ENCODE data around the gene IFT80. TPM values are rescaled to one million over a fixed set of nuclear protein-coding genes. Genes with fewer than 3 reads are reported as not detected.

IFT80 gene
- total and polyA plus RNA-seq, 2 experiments from 2014 or later: 14.1 to 33.0 TPM

DNA sequence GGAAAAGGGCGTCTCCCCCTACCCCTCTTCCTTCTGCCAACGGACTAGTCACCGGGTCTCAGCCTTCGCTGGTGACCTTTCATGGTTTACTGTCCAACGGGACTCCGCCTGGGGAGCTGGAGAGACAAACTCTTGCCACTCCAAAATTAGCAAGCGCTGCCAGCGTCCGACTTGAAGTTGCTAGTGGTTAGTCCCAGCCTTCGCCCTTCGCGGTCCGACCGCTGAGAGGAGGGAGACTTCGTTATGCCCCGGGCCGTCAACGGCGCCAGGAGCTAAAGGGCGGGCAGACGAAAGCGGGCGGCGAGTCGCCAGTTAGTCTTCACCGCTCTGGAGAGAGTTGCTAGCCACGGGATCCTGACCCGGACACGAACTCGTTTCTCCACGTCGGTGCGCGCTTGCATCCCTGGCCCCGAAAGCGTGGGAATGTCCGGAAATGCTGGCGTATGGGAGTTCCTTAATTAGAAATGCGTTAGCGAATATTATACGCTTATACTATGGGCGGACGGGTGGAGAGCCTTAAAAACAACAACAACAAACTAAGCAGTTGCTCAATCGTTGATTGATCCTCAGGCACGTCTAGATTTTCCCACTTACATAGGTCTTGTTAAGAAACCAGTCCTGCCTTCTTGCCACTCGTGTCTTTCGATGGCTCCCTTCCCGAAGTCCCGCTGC lies 1.1 kb upstream of the IFT80 start:
- Histone ChIP-seq H4K20me1 (replicated peaks; ENCODE audit: insufficient read depth) (peaks cover 32% of the 10 kb centered on the region), H3K9me2 (ENCODE audit: insufficient read depth) (no peaks in the 10 kb centered on the region), H3F3A (replicated peaks; ENCODE audit: low read depth) (no peaks in the 10 kb centered on the region), H3K79me2 (replicated peaks; ENCODE audit: insufficient read depth) (peaks cover 80% of the 10 kb centered on the region), H3K36me3 (ENCODE audit: insufficient read depth) (peaks cover under 1% of the 10 kb centered on the region; the same call in 1 of the 2 replicates), H3K27me3 (ENCODE audit: insufficient read depth) (no peaks in the 10 kb centered on the region), H3K4me3 (peak overlapping the region; percentile 60), H3K27ac (ENCODE audit: low read depth) (peak overlapping the region; percentile 94), H2AFZ (no peak overlapping the region), H3K4me1 (ENCODE audit: insufficient read depth) (peaks cover 14% of the 10 kb centered on the region; the same call in 1 of the 2 replicates), H3K4me2 (peak overlapping the region; percentile 81)
- Mint-ChIP-seq H3K9me3 (peaks cover 4% of the 10 kb centered on the region; the same call in 1 of the 3 replicates), H3K36me3 (ENCODE audit: low read depth) (peaks cover 29% of the 10 kb centered on the region), H3K4me3 (peak overlapping the region; percentile 98), H3K27ac (peak overlapping the region; percentile 98), H3K4me1 (peaks cover 25% of the 10 kb centered on the region), H3K27me3 (ENCODE audit: insufficient read depth, low read depth, poor library complexity) (peaks cover 21% of the 10 kb centered on the region)
- TF ChIP-seq ZNF331 (CRISPR knock-in tag; IDR thresholded peaks at IDR 0.05; ENCODE audit: low read depth) (no peak), EZH2 (IDR thresholded peaks at IDR 0.05; ENCODE audit: low read depth, unreplicated experiment) (no peak), EZH2phosphoT487 (IDR thresholded peaks at IDR 0.05; ENCODE audit: unreplicated experiment) (no peak), STAT1 (IDR thresholded peaks at IDR 0.05; ENCODE audit: unreplicated experiment) (no peak), ZNF114 (CRISPR knock-in tag; IDR thresholded peaks at IDR 0.05) (no peak)
- TF ChIP-seq, protein P1, sequence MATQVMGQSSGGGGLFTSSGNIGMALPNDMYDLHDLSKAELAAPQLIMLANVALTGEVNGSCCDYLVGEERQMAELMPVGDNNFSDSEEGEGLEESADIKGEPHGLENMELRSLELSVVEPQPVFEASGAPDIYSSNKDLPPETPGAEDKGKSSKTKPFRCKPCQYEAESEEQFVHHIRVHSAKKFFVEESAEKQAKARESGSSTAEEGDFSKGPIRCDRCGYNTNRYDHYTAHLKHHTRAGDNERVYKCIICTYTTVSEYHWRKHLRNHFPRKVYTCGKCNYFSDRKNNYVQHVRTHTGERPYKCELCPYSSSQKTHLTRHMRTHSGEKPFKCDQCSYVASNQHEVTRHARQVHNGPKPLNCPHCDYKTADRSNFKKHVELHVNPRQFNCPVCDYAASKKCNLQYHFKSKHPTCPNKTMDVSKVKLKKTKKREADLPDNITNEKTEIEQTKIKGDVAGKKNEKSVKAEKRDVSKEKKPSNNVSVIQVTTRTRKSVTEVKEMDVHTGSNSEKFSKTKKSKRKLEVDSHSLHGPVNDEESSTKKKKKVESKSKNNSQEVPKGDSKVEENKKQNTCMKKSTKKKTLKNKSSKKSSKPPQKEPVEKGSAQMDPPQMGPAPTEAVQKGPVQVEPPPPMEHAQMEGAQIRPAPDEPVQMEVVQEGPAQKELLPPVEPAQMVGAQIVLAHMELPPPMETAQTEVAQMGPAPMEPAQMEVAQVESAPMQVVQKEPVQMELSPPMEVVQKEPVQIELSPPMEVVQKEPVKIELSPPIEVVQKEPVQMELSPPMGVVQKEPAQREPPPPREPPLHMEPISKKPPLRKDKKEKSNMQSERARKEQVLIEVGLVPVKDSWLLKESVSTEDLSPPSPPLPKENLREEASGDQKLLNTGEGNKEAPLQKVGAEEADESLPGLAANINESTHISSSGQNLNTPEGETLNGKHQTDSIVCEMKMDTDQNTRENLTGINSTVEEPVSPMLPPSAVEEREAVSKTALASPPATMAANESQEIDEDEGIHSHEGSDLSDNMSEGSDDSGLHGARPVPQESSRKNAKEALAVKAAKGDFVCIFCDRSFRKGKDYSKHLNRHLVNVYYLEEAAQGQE (IDR thresholded peaks at IDR 0.05; ENCODE audit: unreplicated experiment): no peak
- TF ChIP-seq, protein P2, sequence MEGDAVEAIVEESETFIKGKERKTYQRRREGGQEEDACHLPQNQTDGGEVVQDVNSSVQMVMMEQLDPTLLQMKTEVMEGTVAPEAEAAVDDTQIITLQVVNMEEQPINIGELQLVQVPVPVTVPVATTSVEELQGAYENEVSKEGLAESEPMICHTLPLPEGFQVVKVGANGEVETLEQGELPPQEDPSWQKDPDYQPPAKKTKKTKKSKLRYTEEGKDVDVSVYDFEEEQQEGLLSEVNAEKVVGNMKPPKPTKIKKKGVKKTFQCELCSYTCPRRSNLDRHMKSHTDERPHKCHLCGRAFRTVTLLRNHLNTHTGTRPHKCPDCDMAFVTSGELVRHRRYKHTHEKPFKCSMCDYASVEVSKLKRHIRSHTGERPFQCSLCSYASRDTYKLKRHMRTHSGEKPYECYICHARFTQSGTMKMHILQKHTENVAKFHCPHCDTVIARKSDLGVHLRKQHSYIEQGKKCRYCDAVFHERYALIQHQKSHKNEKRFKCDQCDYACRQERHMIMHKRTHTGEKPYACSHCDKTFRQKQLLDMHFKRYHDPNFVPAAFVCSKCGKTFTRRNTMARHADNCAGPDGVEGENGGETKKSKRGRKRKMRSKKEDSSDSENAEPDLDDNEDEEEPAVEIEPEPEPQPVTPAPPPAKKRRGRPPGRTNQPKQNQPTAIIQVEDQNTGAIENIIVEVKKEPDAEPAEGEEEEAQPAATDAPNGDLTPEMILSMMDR (conservative IDR thresholded peaks at IDR 0.05; ENCODE audit: low read depth in 2 of 2): no peak
- TF ChIP-seq, protein P3, sequence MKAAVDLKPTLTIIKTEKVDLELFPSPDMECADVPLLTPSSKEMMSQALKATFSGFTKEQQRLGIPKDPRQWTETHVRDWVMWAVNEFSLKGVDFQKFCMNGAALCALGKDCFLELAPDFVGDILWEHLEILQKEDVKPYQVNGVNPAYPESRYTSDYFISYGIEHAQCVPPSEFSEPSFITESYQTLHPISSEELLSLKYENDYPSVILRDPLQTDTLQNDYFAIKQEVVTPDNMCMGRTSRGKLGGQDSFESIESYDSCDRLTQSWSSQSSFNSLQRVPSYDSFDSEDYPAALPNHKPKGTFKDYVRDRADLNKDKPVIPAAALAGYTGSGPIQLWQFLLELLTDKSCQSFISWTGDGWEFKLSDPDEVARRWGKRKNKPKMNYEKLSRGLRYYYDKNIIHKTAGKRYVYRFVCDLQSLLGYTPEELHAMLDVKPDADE (IDR thresholded peaks at IDR 0.05): no peak
- DNase-seq (ENCODE audit: low spot score): peak; percentile 27
- ATAC-seq: peak; percentile 49

Data from GM23338 (cell line).